GM19043 (cell line): Measurements from ENCODE around the gene VIL1.

Source experiments
- ATAC-seq: cut with Tn5 transposase; IDR thresholded peaks from one replicate; pipeline ENCODE4 v1.9.1; 2021; ENCODE audit warnings: low read depth; ENCODE audit not compliant: unreplicated experiment

VIL1 gene

GRCh38 chr2:218418717-218419458, at the start of gene VIL1:
TSS of gene VIL1 (plus strand) at chr2:218419123. CDS start at chr2:218423779, 4,656 bp downstream.
- ATAC-seq: no peak

- ATAC-seq: no peak
These were observed 49.6 kb upstream of the VIL1 start for GRCh38 chr2:218369330-218369729.

- ATAC-seq: no peak
These were observed 48.4 kb upstream of the VIL1 start for GRCh38 chr2:218370410-218371063.

- ATAC-seq: no peak
These were observed 47.0 kb upstream of the VIL1 start for GRCh38 chr2:218371983-218372350.

GRCh38 chr2:218374795-218375194, 44.1 kb upstream of the VIL1 start:
- no peak for ATAC-seq

GRCh38 chr2:218375212-218375611, 43.7 kb upstream of the VIL1 start:
- no peak for ATAC-seq

GRCh38 chr2:218378053-218378452, 40.9 kb upstream of the VIL1 start:
- no peak for ATAC-seq

- ATAC-seq: no peak
These were observed 37.0 kb upstream of the VIL1 start, which contains the start of gene SLC11A1 for GRCh38 chr2:218381916-218382366. TSS of gene SLC11A1 (plus strand) at chr2:218382273. CDS start at chr2:218382369, 96 bp downstream.

GRCh38 chr2:218382785-218383184, 36.1 kb upstream of the VIL1 start:
- ATAC-seq: no peak

GRCh38 chr2:218383892-218384519, 34.9 kb upstream of the VIL1 start:
- no peak for ATAC-seq

- ATAC-seq: no peak
These were observed 33.9 kb upstream of the VIL1 start for GRCh38 chr2:218384975-218385374.

GRCh38 chr2:218386505-218387368, 32.2 kb upstream of the VIL1 start:
- ATAC-seq: no peak

- ATAC-seq: no peak
These were observed 31.3 kb upstream of the VIL1 start for GRCh38 chr2:218387369-218388194.

- ATAC-seq: no peak
These were observed 29.4 kb upstream of the VIL1 start for GRCh38 chr2:218389333-218390150.

- no peak for ATAC-seq
These were observed 27.7 kb upstream of the VIL1 start for GRCh38 chr2:218391202-218391601.

- no peak for ATAC-seq
These were observed 26.5 kb upstream of the VIL1 start for GRCh38 chr2:218392459-218392858.

GRCh38 chr2:218392891-218393462, 25.9 kb upstream of the VIL1 start:
- ATAC-seq: no peak

GRCh38 chr2:218393750-218394290, 25.1 kb upstream of the VIL1 start:
- no peak for ATAC-seq
